DOHH2 (cell line): ENCODE results near the gene PAPLN.

Source experiments
- H3F3A ChIP-seq: fragments of 200-600 bp; sonication (generic), shearing (Covaris generic); 2 replicates; pipeline ENCODE4 v1.6.0; 2016; ENCODE audit warnings: antibody characterized with exemption, mild to moderate bottlenecking; ENCODE audit not compliant: control insufficient read depth, insufficient read depth
- H3K27ac ChIP-seq: fragments of 200-600 bp; sonication (generic); 2 replicates; pipeline ENCODE4 v1.5.1; 2014; ENCODE audit warnings: low read depth, mild to moderate bottlenecking, low read length, moderate library complexity
- H3K27me3 ChIP-seq: fragments of 200-600 bp; sonication (generic); 2 replicates; pipeline ENCODE4 v1.6.1; 2014; ENCODE audit warnings: mild to moderate bottlenecking, low read length, mixed read lengths; ENCODE audit not compliant: control insufficient read depth
- H3K36me3 ChIP-seq: fragments of 200-600 bp; sonication (generic); 2 replicates; pipeline ENCODE4 v1.6.1; 2014; ENCODE audit warnings: mild to moderate bottlenecking, low read length, moderate library complexity, mixed read lengths; ENCODE audit not compliant: control insufficient read depth
- H3K4me1 ChIP-seq: fragments of 200-600 bp; sonication (generic); 2 replicates; pipeline ENCODE4 v1.6.1; 2014; ENCODE audit warnings: mild to moderate bottlenecking, low read length, mixed read lengths; ENCODE audit not compliant: control insufficient read depth
- H3K4me2 ChIP-seq: fragments of 200-600 bp; sonication (generic); 2 replicates; pipeline ENCODE4 v1.6.0; 2014; ENCODE audit warnings: mild to moderate bottlenecking, low read length, moderate library complexity
- H3K4me3 ChIP-seq: fragments of 200-600 bp; sonication (generic); 2 replicates; pipeline ENCODE4 v1.5.1; 2014; ENCODE audit warnings: mild to moderate bottlenecking, low read length, mixed read lengths
- H3K79me2 ChIP-seq: fragments of 200-600 bp; sonication (generic); 2 replicates; pipeline ENCODE4 v1.6.1; 2014; ENCODE audit warnings: mild to moderate bottlenecking, low read length, mixed read lengths; ENCODE audit not compliant: control insufficient read depth
- H3K9me2 ChIP-seq: fragments of 200-600 bp; sonication (generic); replicated peaks from 2 replicates; pipeline ENCODE4 v1.6.1; 2014; ENCODE audit warnings: mild to moderate bottlenecking, low read length, mixed read lengths; ENCODE audit not compliant: control insufficient read depth
- H3K9me3 ChIP-seq: fragments of 200-600 bp; sonication (generic); 2 replicates; pipeline ENCODE4 v1.6.1; 2014; ENCODE audit warnings: antibody characterized with exemption, low read length, mixed read lengths; ENCODE audit not compliant: control insufficient read depth, insufficient read depth
- H4K20me1 ChIP-seq: fragments of 200-600 bp; sonication (generic); 2 replicates; pipeline ENCODE4 v1.6.0; 2014; ENCODE audit warnings: low read depth, mild to moderate bottlenecking, antibody characterized with exemption, low read length, moderate library complexity; ENCODE audit not compliant: control insufficient read depth, insufficient read depth
- CTCF ChIP-seq: fragments of 200-600 bp; sonication (generic); IDR thresholded peaks from one replicate; pipeline ENCODE4 v1.5.1; 2014; ENCODE audit warnings: antibody characterized with exemption, mild to moderate bottlenecking, low read depth, low read length; ENCODE audit not compliant: poor library complexity, severe bottlenecking
- EZH2phosphoT487 ChIP-seq: fragments of 200-600 bp; sonication (generic); IDR thresholded peaks from 2 replicates; pipeline ENCODE4 v1.6.1; 2017; ENCODE audit warnings: borderline replicate concordance, mild to moderate bottlenecking, antibody characterized with exemption, low read length, moderate library complexity, mixed read lengths

PAPLN gene

GRCh38 chr14:73239393-73240241 is 2.3 kb downstream of the PAPLN start:
- peaks cover 47% of the 10 kb centered on the region for H3K4me1 ChIP-seq

DNA sequence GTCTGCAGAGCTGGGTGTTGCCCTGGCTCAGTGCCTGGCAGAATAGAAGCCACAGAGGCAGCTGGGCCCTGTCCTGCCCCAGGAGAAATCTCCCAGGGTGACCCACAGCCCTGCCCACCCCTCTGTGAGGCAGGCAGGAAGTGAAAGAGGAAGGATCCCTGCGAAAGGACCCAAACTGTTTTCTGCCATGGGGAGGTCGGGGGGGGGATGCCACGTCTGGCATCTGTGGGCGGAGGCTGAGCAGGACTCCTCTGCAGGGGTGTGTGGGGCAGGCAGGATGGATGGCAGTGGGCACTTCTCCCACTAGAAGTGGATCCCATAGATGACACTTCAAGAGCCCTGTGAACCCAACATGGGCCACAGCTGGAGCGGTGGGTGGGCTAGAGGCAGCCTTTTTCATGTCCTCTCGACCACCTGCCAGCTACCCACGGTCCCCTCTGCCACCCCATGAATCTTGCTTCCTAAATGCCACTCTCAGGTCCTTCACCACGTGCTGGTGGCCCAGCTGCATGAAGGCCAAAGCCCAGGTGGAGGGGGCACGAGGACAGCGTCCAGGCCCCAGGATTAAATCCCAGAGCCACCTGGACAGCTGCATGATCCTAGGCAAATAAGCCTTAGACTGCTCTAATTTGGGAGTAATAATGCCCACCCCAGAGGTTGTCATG is 3.6 kb downstream of the PAPLN start:
- H3K4me2 ChIP-seq = 0 out of 2 replicates have a peak overlapping the region, but pooled peaks have one; percentile 17
- no peaks in the 10 kb centered on the region for H3K36me3 ChIP-seq
- TF ChIP-seq CTCF = no peak
- no peak for TF ChIP-seq EZH2phosphoT487
- no peaks in the 10 kb centered on the region for H4K20me1 ChIP-seq
- H3K9me2 ChIP-seq = no peaks in the 10 kb centered on the region
- no peak overlapping the region for H3K4me3 ChIP-seq
- peaks cover 7% of the 10 kb centered on the region; the same call in 1 of the 2 replicates for H3F3A ChIP-seq
- peaks cover 82% of the 10 kb centered on the region for H3K27me3 ChIP-seq
- no peaks in the 10 kb centered on the region for H3K9me3 ChIP-seq
- no peak overlapping the region for H3K27ac ChIP-seq
- H3K4me1 ChIP-seq = peaks cover 52% of the 10 kb centered on the region
- no peaks in the 10 kb centered on the region for H3K79me2 ChIP-seq

More at GRCh38 chr14:73239393-73240241, 2.3 kb downstream of the PAPLN start:
- no peaks in the 10 kb centered on the region for H3K36me3 ChIP-seq
- H3F3A ChIP-seq = peaks cover 7% of the 10 kb centered on the region; the same call in 1 of the 2 replicates
- peaks cover 84% of the 10 kb centered on the region for H3K27me3 ChIP-seq
- no peak overlapping the region for H3K4me2 ChIP-seq
- TF ChIP-seq EZH2phosphoT487 (peak; percentile 61; the same call in 1 of the 2 replicates), CTCF (no peak)
- H4K20me1 ChIP-seq = no peaks in the 10 kb centered on the region
- no peak overlapping the region for H3K27ac ChIP-seq
- no peaks in the 10 kb centered on the region for H3K9me3 ChIP-seq
- no peaks in the 10 kb centered on the region for H3K79me2 ChIP-seq
- no peaks in the 10 kb centered on the region for H3K9me2 ChIP-seq
- H3K4me3 ChIP-seq = no peak overlapping the region

DNA sequence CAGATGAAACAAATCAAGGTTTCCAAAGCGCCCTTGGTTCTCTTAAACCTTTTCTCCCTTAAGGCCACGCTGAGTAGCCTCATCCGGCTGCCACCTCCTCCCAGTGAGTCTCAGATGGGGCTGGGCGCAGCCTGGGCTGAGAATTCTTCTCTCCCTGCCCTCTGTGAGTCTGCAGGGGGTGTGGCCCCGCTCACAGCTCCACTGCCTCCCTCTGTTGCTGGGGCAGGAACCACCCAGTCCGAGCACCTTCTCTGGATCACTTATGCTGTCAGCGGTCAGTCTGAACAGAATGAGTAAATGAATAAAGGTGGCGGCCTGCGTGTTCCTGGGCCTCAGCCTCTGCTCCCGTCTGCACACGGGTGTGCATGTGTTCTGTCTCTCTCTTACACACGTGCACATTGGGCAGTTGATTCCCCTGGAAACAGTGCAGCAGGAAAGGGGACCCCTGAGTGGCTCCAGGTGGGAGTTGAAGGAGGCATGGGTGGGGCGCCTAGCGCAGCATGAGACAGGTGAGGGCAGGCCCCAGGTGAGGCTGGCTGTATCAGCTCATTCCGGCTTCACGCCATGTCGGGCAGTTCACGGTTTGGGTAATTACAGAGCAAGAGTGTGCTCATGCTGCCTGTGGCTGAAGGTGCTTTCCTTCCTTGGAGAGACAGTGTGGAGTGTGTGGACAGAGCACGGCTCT is 4.3 kb downstream of the PAPLN start:
- H3K27ac ChIP-seq = no peak overlapping the region
- no peak overlapping the region for H3K4me3 ChIP-seq
- no peaks in the 10 kb centered on the region for H3K9me3 ChIP-seq
- H4K20me1 ChIP-seq = no peaks in the 10 kb centered on the region
- H3K36me3 ChIP-seq = no peaks in the 10 kb centered on the region
- peaks cover 55% of the 10 kb centered on the region for H3K4me1 ChIP-seq
- peaks cover 75% of the 10 kb centered on the region for H3K27me3 ChIP-seq
- no peak overlapping the region for H3K4me2 ChIP-seq
- TF ChIP-seq EZH2phosphoT487 (no peak), CTCF (no peak)
- no peaks in the 10 kb centered on the region for H3K79me2 ChIP-seq
- peaks cover 13% of the 10 kb centered on the region for H3F3A ChIP-seq
- no peaks in the 10 kb centered on the region for H3K9me2 ChIP-seq
